Germinal center (tissue), 1 donor: ENCODE data around the gene PPP1R8.

Source experiments
- DNase-seq: peaks from one replicate; pipeline ENCODE4 v3.0.0; 2012; ENCODE audit warnings: mixed read lengths, low spot score

PPP1R8 gene

GRCh38 chr1:27894521-27894920 is 63.9 kb downstream of the PPP1R8 start:
- no peak for DNase-seq
